ENCODE measurements around the gene PKN2.

Gene PKN2

GRCh38 chr1:88735382-88735781 lies 51.3 kb downstream of the PKN2 start:
- no peak for DNase-seq (ENCODE audit: low spot score)

DNA sequence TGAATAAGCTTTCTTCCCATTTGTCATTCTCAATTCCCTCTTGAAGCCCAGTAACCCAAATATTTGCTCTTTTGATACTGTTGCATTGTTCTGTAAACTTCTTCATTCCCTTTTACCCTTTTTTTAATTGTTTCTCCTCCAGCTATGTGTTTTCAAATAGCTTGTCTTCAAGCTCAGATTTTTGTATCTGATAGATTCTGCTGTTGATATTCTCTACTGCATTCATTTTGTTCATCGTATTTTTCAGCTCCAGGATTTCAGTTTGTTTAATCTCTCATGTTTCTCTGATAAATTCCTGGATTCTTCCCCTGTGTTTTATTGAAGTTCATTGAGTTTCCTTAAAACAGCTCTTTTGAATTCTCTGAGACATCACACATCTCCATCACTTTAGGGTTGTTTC lies 51.8 kb downstream of the PKN2 start:
- no peak for DNase-seq (ENCODE audit: low spot score)

DNA sequence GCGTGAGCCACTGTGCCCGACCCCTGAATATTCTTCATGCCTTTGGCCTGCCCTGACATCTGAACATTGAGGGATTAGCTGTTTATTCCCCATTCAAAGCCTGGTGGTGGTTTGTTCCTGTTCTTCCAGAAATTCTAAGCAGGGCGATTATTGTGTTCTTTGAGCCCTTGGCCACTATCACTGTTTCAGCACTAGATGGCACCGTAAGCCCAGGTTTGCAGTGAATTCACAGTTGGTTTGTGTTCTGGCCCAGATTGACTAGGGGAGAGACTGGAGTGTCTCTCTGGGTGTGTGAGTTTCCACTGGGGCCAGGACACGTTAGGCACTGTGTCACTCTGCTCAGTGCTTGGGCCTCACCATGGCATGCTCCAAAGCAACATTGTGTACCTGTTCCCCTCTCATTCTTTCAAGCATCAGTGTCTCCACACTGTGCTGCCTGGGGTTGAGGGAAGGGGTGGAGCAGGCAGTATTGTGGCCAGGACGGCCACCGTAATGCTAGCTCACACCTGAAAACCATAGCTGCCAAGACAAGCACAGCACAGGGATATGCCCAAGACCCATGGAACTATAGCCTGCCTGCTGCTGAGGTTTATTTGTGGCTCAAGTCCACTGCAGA lies 52.7 kb downstream of the PKN2 start:
- peak; percentile 47 for DNase-seq (ENCODE audit: low spot score)

DNA sequence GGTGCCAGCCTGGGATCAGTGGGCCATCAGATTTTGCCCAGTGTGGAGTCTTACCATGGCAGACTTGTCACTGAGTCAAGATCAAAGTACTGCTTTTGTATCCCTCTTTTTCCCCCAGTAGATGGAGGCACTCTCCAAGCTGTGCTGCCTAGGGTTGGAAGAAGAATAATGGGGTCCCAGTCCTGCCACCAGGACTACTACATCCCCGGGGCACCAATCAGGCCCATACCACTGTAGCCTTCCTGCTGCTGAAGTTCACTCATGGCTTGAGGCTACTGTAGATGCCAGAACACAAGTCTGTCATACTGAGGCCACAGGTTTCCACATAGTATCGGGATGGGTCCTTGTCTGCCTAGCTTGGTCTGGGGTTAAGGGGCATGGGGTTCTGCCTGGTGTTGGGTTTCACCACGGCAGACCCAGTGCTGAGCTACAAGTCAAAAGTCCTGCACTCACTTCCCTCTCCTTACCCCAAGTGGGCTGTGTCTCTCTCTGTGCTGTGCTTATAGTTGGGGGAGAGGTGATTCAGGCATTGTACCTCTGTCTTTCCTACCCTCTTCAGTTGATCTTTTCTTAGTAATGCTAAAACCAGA lies 53.4 kb downstream of the PKN2 start:
- DNase-seq (ENCODE audit: low spot score), result no peak

- DNase-seq (ENCODE audit: low spot score), result no peak
Measured at GRCh38 chr1:88740784-88741183, 56.7 kb downstream of the PKN2 start.

DNA sequence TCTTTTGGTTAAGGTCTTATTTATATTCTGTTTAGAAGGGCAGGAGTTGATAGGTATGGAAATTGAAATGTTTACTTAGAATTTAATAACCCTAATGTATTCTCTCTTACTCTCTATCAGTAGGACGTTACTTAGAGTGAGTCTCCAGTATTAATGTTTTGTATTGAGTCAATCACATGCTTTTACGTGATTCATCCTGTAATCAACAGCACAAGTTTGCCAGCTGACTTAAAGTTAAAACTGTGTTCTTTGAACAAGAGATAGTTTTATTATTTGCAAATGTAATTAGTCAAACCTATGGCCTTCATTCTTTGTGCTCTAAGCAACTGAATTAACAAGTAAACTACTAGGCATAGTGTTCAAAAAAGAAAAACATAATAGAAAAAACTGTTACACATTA lies 57.3 kb downstream of the PKN2 start:
- DNase-seq (ENCODE audit: low spot score), result no peak

- no peak for DNase-seq (ENCODE audit: low spot score)
Measured at GRCh38 chr1:88742531-88742930, 58.5 kb downstream of the PKN2 start.

GRCh38 chr1:88744142-88744541 lies 60.1 kb downstream of the PKN2 start:
- no peak for DNase-seq (ENCODE audit: low spot score)

GRCh38 chr1:88746916-88747315 lies 62.8 kb downstream of the PKN2 start:
- DNase-seq (ENCODE audit: low spot score), result no peak

DNA sequence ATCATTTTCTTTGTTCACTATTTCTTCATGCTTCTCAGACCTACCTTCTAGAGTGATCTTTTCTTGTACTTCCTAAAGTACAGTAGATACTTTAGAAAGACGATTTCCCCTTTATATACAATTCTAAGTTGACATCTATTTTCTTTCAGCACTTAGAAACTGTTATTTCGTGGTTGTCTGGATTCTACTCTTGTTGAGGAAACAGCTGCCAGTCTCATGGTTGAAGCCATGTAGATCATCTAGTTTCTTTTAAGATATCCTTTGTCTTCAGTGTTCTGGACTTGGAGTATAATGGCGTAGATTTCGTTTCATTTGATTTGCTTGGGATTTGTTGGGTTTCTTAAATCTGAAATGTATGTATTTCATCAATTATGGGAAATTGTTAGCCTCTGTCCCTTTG lies 67.6 kb downstream of the PKN2 start:
- no peak for DNase-seq (ENCODE audit: low spot score)

DNA sequence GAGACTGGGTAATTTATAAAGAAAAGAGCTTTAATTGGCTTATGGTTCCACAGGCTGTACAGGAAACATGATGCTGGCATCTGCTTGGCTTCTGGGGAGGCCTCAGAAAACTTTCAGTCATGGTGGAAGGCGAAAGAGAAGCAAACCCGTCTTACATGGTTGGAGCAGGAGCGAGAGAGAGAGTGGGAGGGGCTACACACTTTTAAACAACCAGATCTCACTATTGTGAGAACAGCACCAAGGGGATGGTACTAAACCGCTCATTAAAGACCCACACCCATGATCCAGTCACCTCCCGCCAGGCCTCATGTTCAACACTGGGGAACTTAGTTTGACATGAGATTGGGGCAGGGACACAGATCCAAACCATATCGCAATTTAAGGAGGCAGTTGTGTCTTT lies 69.4 kb downstream of the PKN2 start:
- no peak for DNase-seq (ENCODE audit: low spot score)

GRCh38 chr1:88763649-88764406 lies 79.8 kb downstream of the PKN2 start:
- no peak for DNase-seq (ENCODE audit: low spot score)

GRCh38 chr1:88768187-88768586 lies 84.1 kb downstream of the PKN2 start:
- no peak for DNase-seq (ENCODE audit: low spot score)

DNA sequence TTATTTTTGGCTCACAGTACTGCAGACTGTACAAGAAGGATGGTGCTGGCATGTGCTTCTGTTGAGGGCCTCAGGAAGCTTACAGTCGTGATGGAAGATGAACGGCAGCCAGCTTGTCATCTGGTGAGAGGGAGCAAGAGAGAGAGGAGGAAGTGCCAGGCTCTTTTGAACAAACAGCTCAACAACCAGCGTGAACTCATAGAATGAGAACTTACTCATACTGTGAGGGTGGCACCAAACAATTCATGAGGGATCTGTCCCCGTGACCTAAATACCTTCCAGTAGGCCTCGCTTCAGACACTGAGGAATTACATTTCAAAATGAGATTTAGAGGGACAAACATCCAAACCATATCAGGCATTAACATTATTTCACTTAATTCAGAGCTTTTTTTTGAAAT lies 84.7 kb downstream of the PKN2 start:
- DNase-seq (ENCODE audit: low spot score), result no peak

DNA sequence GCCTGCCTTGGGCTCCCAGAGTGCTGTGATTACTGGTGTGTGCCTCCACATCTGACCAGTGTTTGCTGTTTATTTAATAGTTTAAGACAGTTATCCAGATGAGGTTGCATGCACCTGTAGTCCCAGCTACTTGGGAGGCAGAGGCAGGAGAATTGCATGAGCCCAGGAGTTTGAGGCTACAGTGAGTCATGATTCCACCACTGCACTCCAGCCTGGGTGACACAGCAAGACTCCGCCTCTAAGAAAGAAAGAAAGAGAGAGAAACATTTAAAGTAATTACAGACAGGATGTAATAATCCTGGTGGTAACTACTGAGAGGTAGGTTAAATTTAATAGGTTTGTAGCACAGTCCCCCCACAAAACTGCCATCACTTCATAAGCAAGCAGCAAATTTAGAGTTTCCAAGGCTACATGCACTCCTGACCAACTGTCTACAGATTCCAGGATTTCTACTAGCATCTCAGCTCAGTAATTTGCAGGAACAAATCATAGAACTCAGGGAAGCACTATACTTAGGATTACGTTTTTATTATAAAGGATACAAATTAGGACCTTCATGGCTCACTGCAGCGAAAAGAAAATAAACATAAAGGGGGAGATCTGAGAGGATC lies 89.6 kb downstream of the PKN2 start:
- no peak for DNase-seq (ENCODE audit: low spot score)

DNA sequence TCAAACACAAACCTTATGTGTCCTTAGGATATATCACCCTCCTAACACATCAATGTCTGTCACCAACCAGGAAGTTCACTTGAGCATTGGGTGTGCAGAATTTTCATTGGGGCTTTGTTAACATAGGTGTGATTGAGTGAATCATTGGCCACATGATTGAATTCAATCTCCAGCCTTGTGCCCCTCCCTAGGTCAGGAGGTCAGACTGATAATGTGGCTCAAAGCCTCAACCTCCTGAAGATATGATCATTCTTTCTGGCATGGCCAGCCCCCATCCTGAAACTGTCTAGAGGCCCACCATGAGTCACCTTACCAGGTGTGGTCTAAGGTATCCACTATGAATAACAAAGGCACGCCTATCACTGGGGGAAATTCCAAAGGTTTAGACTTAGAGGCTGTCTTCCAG lies 90.1 kb downstream of the PKN2 start:
- DNase-seq (ENCODE audit: low spot score), result no peak

- DNase-seq (ENCODE audit: low spot score), result no peak
Measured at GRCh38 chr1:88777604-88778149, 93.6 kb downstream of the PKN2 start.

DNA sequence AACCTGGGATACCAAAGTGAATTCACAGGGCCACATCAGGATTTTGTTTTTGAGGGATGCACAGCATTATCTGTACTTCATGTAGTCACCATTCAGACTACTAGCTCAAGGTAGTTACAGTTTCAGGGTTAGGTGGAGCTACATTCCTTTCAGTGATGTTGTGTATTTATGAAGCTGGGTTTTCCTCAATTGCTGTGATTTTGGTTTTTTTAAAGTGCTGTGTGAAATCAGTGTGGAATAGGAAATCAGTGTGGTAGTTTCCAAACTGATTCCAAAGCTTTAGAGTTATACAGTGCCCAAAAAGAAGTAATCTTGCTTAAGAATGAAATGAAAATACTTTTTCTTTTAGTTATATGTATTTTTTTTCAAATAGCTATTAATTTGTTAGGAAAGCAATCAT lies 95.8 kb downstream of the PKN2 start:
- DNase-seq (ENCODE audit: low spot score), result no peak

GRCh38 chr1:88780485-88780884 lies 96.4 kb downstream of the PKN2 start:
- DNase-seq (ENCODE audit: low spot score), result no peak

DNA sequence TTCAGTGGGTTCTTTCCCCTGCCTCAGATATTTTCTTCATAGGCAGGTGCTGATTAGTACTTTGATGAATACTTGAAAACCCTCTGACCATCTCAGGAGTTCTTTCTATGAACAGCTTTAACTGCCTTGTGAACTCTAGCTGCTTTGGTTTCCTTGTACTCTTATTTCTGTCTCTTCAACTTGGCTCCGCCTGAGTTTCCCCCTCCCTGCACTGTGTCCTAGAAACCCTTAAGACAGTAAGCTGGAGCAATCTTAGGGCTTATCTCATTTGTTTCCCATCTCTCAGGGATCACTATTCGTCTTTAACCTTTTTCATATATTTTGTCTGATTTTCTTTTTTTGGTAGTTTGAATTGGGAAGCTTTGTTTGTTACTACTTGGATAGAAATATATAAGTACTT lies 99.1 kb downstream of the PKN2 start:
- peak; percentile 21 for DNase-seq (ENCODE audit: low spot score)

DNA sequence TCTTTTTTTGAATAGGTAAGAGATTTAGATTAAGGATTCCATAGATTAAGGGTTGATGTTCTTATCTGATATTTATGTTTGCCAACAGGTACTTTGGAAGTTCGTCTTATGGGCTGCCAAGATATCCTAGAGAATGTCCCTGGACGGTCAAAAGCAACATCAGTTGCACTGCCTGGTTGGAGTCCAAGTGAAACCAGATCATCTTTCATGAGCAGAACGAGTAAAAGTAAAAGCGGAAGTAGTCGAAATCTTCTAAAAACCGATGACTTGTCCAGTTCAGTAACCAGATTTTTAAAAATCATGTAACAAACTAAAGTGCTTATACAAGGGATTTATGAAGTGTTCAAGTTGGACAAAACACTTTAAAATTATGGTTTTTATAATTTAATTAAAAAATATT lies 100.5 kb downstream of the PKN2 start:
- DNase-seq (ENCODE audit: low spot score), result no peak

DNA sequence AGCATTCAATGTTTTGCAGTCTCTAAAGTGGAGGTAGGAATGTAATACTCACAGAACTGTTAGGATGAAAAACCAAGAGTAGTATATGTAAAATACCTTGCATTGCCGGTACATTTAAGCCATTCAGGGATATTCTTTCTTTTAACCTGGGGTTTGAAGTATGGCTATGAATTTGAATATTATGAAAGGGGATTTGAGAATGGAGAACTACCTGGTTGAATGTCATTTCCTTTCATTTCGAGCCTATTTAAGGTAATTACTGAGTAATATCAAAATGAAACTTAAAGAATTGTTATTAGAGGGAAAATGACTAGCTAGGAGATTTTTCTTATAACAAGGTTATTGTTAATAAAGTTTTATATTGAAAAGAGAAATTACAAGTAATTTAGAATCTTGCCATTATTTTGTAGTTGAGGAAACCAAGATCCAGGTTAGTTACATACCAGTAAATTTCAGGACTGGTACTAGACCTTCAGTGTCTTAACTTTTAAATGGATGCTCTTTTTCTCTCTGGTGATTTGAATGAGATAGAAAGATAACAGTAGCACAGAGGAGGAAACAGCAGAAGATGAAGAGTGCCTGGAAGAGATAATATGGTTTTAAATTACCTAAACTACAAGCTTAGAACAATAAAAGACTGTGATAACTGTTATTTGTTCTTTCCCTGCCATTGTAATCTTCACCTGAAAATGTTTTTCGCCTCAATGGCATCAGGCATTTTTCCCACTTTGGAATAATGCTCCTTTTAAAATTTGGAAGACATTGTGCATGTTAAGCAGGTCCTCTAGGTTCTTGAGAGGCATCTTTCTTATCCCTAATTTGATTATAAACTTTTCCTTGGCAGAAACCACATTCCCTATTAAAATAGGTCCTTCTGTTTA lies 103.2 kb downstream of the PKN2 start:
- DNase-seq (ENCODE audit: low spot score), result no peak

Data from D341Med (cell line).